ENCODE data around the gene CAND2.

The CAND2 gene

DNA sequence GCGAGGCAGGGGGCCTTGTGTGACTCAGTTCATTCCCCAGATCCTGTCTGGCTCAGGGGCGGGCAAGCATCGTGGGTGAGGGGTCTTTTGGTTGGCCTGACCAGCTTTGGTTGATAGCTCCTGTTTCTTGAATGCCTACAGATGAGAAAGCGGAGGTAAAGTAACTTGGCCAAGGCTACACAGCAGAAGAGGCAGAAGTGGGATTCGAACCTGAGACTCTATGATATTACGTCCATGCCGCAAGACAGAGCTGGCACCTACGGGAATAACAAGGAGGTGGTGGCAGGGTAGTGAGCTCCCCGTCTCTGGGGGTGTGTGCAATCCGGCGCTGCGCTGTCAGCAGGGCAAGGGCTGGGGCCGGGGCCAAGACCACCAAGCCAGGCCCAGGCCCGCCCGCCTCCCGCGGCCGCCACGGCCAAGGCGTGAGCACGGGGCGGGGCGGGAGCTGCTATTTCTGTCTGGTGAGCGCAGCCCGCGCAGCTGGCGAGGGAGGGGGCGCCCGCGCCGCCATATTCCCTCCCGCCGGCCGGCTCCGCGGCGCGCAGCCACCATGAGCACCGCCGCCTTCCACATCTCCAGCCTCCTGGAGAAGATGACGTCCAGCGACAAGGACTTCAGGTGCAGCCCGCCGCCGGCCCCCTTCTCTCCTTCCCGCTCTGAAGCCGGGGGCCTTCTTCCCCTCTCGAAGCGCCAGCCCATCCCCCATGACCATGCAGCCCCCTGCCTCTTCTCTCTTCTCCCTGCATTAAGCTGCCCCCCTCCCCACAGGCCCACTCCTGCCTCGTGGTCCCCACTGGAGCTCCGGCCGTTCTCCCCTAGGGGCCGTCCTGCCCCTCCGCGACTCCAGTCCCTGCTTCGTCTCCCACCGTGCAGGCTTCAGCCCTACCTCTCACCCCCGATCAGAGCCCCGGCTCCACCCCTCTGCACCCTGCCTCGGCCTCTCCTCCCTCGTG lies at the start of gene CAND2:
Gene CAND2, plus strand, starts transcription at position 510 of the 953 bp plus-strand sequence. Its CDS starts 41 bp downstream, at position 551.
- DNase-seq, result peak; percentile 14 to 25

DNA sequence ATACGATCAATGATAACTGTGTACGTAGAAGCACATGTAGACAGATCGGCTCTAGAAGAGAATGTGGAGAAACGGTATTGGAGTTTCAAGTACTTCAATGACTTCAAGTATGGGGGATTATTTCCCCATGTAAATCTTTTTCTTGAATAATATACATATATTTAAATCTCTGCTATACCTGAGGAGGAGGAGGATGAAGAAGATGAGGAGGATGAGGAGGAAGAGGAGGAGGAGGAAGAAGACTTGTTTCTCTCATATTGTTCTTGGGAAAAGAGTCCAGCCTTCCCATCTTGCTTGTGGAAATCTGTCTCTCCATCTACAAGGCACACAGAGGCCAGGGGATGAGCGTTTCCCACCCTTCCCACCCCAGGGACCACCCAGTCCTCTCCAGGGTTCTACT lies 48.0 kb upstream of the CAND2 start:
- DNase-seq, result no peak

GRCh38 chr3:12750223-12750622 lies 46.3 kb upstream of the CAND2 start:
- DNase-seq, result no peak

DNA sequence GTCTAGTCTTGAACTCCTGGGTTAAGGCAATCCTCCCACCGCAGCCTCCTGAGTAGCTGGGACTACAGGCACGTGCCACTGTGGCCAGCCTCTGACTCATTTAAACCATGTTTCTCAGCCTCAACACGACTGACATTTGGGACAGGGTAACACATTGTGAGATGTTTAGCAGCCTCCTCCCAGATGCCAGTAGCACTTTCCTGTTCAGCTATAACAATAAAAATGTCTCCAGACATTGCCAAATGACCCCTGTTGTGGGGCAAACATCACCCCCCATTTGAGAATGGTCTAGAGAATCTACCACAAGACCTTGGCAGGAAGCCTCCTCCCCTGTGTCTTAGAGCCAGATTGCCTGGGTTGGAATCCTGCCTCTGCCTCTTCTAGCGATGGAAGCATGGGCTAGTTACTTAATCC lies 45.8 kb upstream of the CAND2 start:
- peak in 1 of 2 experiments; percentile 11 for DNase-seq

DNA sequence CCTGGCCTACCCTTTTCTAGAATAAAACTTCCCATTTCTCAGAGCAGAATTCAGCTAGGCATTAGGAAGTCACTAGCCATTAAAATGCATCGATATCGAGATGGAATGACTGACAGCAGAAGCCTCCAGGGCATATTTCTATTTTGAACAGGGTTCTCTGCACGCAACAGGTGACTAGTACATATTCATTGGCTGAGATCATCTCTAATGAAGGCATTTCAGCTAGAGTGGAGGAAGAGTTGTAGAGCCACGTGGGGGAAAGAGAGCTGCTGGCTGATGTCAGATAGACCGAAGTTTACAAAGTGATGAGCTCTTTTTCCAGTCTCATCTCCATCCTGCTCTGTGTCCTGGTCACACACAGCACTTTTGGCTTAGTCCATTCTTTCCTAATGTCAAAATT lies 44.9 kb upstream of the CAND2 start:
- DNase-seq, result no peak

- no peak for DNase-seq
Observed at GRCh38 chr3:12752102-12752501, 44.4 kb upstream of the CAND2 start.

- DNase-seq, result no peak
Observed at GRCh38 chr3:12752809-12753208, 43.7 kb upstream of the CAND2 start.

- DNase-seq, result no peak
Observed at GRCh38 chr3:12753275-12754028, 43.0 kb upstream of the CAND2 start.

- DNase-seq, result no peak
Observed at GRCh38 chr3:12754313-12754712, 42.2 kb upstream of the CAND2 start.

DNA sequence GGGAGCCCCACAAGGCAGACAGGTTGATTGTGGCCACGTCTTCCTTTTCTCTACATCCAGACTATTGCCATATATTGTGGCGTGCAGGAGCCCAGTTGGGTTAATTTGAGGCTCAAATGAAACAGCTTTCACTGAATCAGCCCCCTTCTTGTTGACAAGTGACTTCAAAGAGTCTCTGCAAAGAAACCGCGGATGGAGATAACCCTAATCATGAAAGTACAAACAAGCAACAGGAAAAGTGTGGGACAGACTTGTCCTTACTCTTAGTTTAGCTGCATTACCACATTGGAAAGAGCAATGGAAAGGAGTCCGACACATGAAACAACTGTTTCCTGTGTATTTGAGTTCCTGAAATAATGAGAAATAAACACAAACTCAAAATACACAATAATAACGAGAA lies 40.7 kb upstream of the CAND2 start:
- no peak for DNase-seq

DNA sequence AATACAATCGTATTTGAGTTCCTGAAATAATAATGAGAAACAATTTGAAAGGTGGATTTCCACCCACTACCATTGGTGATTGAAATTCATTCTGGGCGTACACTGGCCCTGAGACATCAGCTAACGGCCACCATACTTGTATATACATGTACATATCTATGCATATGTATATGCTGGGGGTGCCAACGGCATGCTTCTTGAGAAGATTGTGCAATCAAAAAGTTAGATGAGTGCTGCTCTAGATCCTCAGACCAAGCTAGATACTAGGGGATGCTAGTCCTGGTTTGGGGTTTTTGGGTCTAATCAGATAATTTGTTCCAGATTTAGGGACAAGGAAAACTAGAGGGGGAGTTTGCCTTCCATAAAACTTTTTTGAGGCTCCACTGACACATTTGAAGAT lies 40.3 kb upstream of the CAND2 start:
- no peak for DNase-seq

GRCh38 chr3:12756635-12757034 lies 39.8 kb upstream of the CAND2 start:
- no peak for DNase-seq

DNA sequence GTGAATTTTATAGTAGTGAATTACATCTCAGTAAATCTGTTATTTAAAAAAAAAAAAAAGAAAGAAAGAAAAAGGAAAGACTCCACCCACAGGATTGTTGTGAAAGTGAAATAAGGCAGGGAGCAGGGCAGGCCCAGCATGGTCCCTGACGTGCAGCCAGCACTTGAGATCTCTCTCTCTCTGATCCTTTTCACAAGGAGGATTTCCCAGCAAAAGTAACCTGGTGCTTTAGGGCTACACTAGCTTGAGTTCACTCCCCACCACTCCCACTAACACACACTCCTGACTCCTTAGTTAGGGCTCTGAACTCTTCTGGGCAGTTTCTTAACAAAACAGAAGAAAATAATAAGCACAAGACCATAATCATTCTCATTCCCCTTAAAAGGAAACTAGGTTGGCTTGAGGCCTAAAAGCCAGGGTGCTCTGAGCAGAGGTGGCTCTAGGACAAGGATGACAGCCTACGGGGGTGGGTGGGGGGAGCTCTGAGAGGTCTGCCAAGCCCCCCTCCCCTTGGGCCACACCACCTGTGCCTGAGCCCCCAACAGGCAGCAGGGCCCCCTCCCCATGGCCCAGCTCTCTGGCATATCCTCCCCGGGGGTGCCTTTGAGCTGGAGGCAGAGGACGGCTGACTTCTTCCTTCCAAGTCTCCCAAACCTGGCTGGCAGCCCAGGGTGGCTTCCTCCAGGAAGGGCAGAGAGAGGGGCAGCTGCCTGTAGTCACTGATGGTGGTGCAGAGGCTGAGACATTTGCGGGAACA lies 38.3 kb upstream of the CAND2 start:
- no peak for DNase-seq

- DNase-seq, result no peak
Observed at GRCh38 chr3:12759097-12759679, 37.3 kb upstream of the CAND2 start, which contains the start of gene TMEM40. Gene TMEM40, minus strand, starts transcription at chr3:12759259. Its CDS starts 9,427 bp downstream, at chr3:12749832.

GRCh38 chr3:12759693-12760565 lies 36.6 kb upstream of the CAND2 start:
- no peak for DNase-seq

DNA sequence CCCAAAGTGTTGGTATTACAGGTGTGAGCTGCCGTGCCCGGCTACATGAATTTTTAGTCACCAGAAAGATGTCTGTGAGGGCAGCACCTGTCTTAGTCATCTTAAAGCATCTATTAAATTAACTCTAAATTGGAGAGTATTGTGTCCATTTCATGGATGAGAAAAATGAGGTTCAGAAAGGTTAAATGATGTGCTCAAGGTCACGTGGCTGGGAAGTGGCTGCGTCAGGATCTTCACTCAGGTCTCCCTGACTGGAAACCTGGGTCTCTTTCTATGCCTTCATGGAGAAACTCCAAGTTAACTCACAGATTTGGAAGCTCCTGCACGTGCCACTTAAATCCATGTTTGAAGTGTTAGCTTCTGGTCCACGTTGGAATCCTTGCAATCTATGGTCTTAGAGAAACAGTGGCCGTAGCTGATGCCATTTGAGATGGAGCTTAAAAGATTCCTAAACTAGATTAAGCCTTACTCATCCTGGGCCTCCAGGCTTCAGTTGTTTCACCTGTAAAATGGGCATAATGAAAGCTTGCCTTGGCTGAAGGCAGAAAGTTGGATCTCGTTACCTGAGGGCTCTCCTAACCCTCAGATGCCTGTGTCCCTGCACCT lies 32.2 kb upstream of the CAND2 start:
- no peak for DNase-seq

DNA sequence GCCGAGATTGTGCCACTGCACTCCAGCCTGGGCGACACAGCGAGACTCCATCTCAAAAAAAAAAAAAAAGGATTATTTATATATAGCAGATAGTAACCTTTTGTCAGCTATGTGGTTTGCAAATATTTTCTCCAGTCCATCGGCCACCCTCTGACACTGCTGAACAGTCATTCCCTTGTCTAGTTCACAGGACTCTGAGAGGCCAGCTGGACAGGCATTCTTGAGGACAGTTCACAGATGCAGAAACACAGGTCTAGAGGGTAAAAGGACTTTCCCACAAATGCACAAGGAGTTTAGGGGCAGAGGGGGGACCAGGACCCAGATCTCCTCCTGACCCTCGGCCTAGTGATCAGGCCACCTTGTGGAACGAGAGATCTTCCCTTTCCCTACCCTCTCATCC lies 29.9 kb upstream of the CAND2 start:
- no peak for DNase-seq

DNA sequence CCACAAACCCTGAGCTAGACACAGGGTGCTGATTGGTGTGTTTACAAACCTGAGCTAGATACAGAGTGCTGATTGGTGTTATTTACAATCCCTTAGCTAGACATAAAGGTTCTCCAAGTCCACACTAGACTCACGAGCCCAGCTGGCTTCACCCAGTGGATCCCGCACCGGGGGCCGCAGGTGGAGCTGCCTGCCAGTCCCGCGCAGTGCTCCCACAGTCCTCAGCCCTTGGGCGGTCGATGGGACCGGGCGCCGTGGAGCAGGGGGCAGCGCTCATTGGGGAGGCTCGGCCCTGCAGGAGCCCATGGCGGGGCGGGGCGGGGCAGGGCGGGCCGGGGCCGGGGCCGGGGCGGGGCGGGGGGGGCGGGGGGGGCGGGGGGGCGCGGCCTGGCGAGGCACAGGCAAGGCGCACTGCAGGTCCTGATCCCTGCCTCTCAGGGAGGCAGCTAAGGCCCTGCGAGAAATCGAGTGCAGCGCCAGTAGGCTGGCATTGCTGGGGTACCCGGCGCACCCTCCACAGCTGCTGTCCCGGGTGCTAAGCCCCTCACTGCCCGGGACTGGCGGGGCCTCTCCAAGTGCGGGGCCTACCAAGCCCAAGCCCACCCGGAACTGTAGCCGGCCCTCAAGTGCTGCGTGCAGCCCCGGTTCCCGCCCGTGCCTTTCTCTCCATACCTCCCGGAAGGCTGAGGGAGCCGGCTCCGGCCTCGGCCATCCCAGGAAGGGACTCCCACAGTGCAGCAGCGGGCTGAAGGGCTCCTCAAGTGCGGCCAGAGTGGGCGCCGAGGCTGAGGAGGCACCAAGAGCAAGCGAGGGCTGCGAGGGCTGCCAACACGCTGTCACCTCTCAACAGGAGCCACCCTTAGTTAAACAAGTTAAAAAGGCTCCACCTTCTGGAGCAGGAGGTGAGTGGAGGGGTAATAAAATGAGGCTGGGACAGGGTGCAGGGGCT lies 27.6 kb upstream of the CAND2 start:
- no peak for DNase-seq

DNA sequence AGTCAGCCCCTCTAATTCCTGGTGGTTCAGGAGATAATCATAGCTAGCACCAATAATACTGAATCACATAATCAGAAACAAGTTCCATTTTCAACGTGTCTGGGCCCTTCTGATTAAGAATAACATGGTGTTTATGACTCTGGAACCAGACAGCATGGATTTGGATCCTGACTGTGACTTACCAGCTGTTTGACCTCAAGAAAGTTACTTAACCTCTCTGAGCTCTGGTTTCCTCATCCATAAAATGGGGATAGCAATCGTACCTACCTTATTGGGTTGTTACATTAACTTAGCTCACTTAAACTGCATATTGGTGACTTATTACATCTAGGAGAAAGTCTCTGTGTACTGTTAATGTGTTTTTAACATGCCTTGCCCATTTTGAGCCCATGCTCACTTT lies 26.7 kb upstream of the CAND2 start:
- no peak for DNase-seq

DNA sequence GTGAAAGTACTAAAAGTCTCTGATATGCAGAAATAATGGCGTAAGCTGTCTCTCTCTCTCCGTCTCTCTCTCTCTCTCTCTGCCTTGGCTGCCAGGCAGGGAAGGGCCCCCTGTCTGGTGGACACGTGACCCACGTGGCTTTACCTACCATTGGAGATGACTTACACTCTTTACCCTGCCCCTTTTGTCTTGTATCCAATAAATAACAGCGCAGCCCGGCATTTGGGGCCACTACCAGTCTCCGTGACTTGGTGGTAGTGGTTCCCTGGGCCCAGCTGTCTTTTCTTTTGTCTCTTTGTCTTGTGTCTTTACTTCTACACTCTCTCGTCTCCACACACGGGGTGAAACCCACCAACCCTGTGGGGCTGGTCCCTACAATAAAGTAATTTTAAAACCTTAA lies 25.2 kb upstream of the CAND2 start:
- DNase-seq, result no peak

Data from activated CD4-positive, alpha-beta T cell treated with anti-CD3 and anti-CD28 coated beads, Interleukin-2, amount 50 U/mL, for 4 hours (primary cell).